Activated CD8-positive, alpha-beta T cell treated with anti-CD3 and anti-CD28 coated beads, Interleukin-2, amount 10 ng/mL, durations not matched to agents 7 days and 5 days (primary cell): Measurements from ENCODE around the gene ARHGEF6. TPM values are rescaled to one million over a fixed set of nuclear protein-coding genes. Genes with fewer than 3 reads are reported as not detected.

ENCODE experiments used
- ATAC-seq: fragments of 150-1000 bp; cut with Tn5 transposase; one replicate; pipeline ENCODE4 v1.10.0; 2021; ENCODE audit warnings: moderate library complexity
- CTCF ChIA-PET: fragments of 350-600 bp; sonication (Branson Sonifier 250); formaldehyde crosslinking; loops from one replicate; lab custom pipeline; 2021; ENCODE audit warnings: antibody characterized with exemption; lab: Charles Lee
- POLR2A ChIA-PET: fragments of 350-600 bp; sonication (Branson Sonifier 250); formaldehyde crosslinking; loops from one replicate; lab custom pipeline; 2021; ENCODE audit warnings: antibody characterized with exemption; lab: Charles Lee
- DNase-seq: peaks from one replicate; pipeline ENCODE4 v3.0.0-alpha.2; 2020
- H3K27ac Mint-ChIP-seq: one replicate; pipeline ENCODE4 v1.8.0; 2021; ENCODE audit warnings: mild to moderate bottlenecking, mixed read lengths
- H3K27me3 Mint-ChIP-seq: one replicate; pipeline ENCODE4 v1.8.0; 2021; ENCODE audit warnings: low read depth, mixed read lengths
- H3K36me3 Mint-ChIP-seq: one replicate; pipeline ENCODE4 v1.8.0; 2021; ENCODE audit warnings: low read depth, mixed read lengths
- H3K4me1 Mint-ChIP-seq: one replicate; pipeline ENCODE4 v1.8.0; 2021; ENCODE audit warnings: low read depth, mixed read lengths
- H3K4me3 Mint-ChIP-seq: one replicate; pipeline ENCODE4 v1.8.0; 2021; ENCODE audit warnings: mild to moderate bottlenecking, mixed read lengths
- H3K9me3 Mint-ChIP-seq: one replicate; pipeline ENCODE4 v1.8.0; 2022; ENCODE audit warnings: mixed read lengths; ENCODE audit not compliant: insufficient read depth
- total RNA-seq, 2 experiments: library from RNA; stranded (reverse); gene quantifications; one replicate each; pipeline ENCODE4 v1.2.3, GENCODE V29; 2021

Gene ARHGEF6
- total RNA-seq, 2 experiments from 2014 or later, result 97.8 to 99.0 TPM

GRCh38 chrX:136662104-136662503 lies 118.6 kb downstream of the ARHGEF6 start:
- H3K36me3 Mint-ChIP-seq, result peaks cover 70% of the 10 kb centered on the region
- H3K4me3 Mint-ChIP-seq, result no peak overlapping the region
- ATAC-seq (no peak), DNase-seq (peak; percentile 24)
- POLR2A ChIA-PET, result interaction anchor here (1.1 kb wide), 1 partner anchor 33 kb away, joined by 3 read pairs; no protein-coding TSS in a partner anchor
- no peaks in the 10 kb centered on the region for H3K27me3 Mint-ChIP-seq
- CTCF ChIA-PET, result no interaction called here
- peaks cover 58% of the 10 kb centered on the region for H3K4me1 Mint-ChIP-seq
- peak overlapping the region; percentile 80 for H3K27ac Mint-ChIP-seq
- H3K9me3 Mint-ChIP-seq, result no peaks in the 10 kb centered on the region

- ATAC-seq, result no peak
These were observed 119.8 kb downstream of the ARHGEF6 start for GRCh38 chrX:136660896-136661295.

GRCh38 chrX:136659174-136659573 lies 121.6 kb downstream of the ARHGEF6 start:
- DNase-seq (no peak), ATAC-seq (no peak)
- CTCF ChIA-PET, result interaction anchor here (1.0 to 1.7 kb wide), 3 partner anchors 30 to 36 kb away, joined by 3 to 4 read pairs (median 3); no protein-coding TSS in a partner anchor
- no peak overlapping the region for H3K4me3 Mint-ChIP-seq
- POLR2A ChIA-PET, result no interaction called here
- H3K27me3 Mint-ChIP-seq, result no peaks in the 10 kb centered on the region
- H3K9me3 Mint-ChIP-seq, result no peaks in the 10 kb centered on the region
- H3K4me1 Mint-ChIP-seq, result peaks cover 55% of the 10 kb centered on the region
- H3K36me3 Mint-ChIP-seq, result peaks cover 58% of the 10 kb centered on the region
- peak overlapping the region; percentile 49 for H3K27ac Mint-ChIP-seq

More at GRCh38 chrX:136660896-136661295, 119.8 kb downstream of the ARHGEF6 start:
- Mint-ChIP-seq H3K27ac (peak overlapping the region; percentile 70), H3K9me3 (no peaks in the 10 kb centered on the region), H3K4me1 (peaks cover 58% of the 10 kb centered on the region), H3K4me3 (no peak overlapping the region), H3K36me3 (peaks cover 63% of the 10 kb centered on the region), H3K27me3 (no peaks in the 10 kb centered on the region)
- ChIA-PET POLR2A (interaction anchor here (0.6 to 1.1 kb wide), 2 partner anchors 21 to 32 kb away, joined by 3 read pairs; no protein-coding TSS in a partner anchor), CTCF (no interaction called here)
- no peak for DNase-seq

GRCh38 chrX:136658151-136658550 lies 122.6 kb downstream of the ARHGEF6 start:
- peaks cover 47% of the 10 kb centered on the region for H3K4me1 Mint-ChIP-seq
- H3K27ac Mint-ChIP-seq, result peak overlapping the region; percentile 46
- ATAC-seq, result peak; percentile 27
- ChIA-PET POLR2A (interaction anchor here (0.7 kb wide), 1 partner anchor 161 kb away, joined by 3 read pairs; no protein-coding TSS in a partner anchor), CTCF (interaction anchor here (1.2 to 1.7 kb wide), 2 partner anchors 29 to 37 kb away, joined by 3 to 4 read pairs; no protein-coding TSS in a partner anchor)
- no peaks in the 10 kb centered on the region for H3K9me3 Mint-ChIP-seq
- no peaks in the 10 kb centered on the region for H3K27me3 Mint-ChIP-seq
- H3K36me3 Mint-ChIP-seq, result peaks cover 54% of the 10 kb centered on the region
- H3K4me3 Mint-ChIP-seq, result peak overlapping the region; percentile 31
- DNase-seq, result no peak

GRCh38 chrX:136656361-136656964 lies 124.3 kb downstream of the ARHGEF6 start:
- no peaks in the 10 kb centered on the region for H3K27me3 Mint-ChIP-seq
- CTCF ChIA-PET, result no interaction called here
- DNase-seq (no peak), ATAC-seq (no peak)
- POLR2A ChIA-PET, result no interaction called here
- H3K27ac Mint-ChIP-seq, result no peak overlapping the region
- H3K36me3 Mint-ChIP-seq, result peaks cover 57% of the 10 kb centered on the region
- peaks cover 33% of the 10 kb centered on the region for H3K4me1 Mint-ChIP-seq
- H3K9me3 Mint-ChIP-seq, result no peaks in the 10 kb centered on the region
- H3K4me3 Mint-ChIP-seq, result no peak overlapping the region

- H3K36me3 Mint-ChIP-seq, result peaks cover 49% of the 10 kb centered on the region
- no peaks in the 10 kb centered on the region for H3K9me3 Mint-ChIP-seq
- ChIA-PET POLR2A (no interaction called here), CTCF (no interaction called here)
- no peak for DNase-seq
- no peak overlapping the region for H3K4me3 Mint-ChIP-seq
- no peaks in the 10 kb centered on the region for H3K27me3 Mint-ChIP-seq
- H3K4me1 Mint-ChIP-seq, result peaks cover 14% of the 10 kb centered on the region
- peak overlapping the region; percentile 30 for H3K27ac Mint-ChIP-seq
- no peak for ATAC-seq
These were observed 127.7 kb downstream of the ARHGEF6 start for GRCh38 chrX:136652822-136653723.

- H3K27ac Mint-ChIP-seq, result no peak overlapping the region
- peaks cover 51% of the 10 kb centered on the region for H3K36me3 Mint-ChIP-seq
- ChIA-PET POLR2A (interaction anchor here (1.4 kb wide), 1 partner anchor 230 kb away, joined by 3 read pairs; the partner anchor contains the start of gene RBMX), CTCF (interaction anchor here (0.7 to 1.3 kb wide), 3 partner anchors 15 to 44 kb away, joined by 3 to 4 read pairs (median 3); no protein-coding TSS in a partner anchor)
- H3K27me3 Mint-ChIP-seq, result no peaks in the 10 kb centered on the region
- DNase-seq (no peak), ATAC-seq (no peak)
- H3K9me3 Mint-ChIP-seq, result peaks cover 5% of the 10 kb centered on the region
- peaks cover 25% of the 10 kb centered on the region for H3K4me1 Mint-ChIP-seq
- H3K4me3 Mint-ChIP-seq, result peak overlapping the region; percentile 12
These were observed 129.9 kb downstream of the ARHGEF6 start for GRCh38 chrX:136650811-136651210.

- no peak for DNase-seq
- CTCF ChIA-PET, result no interaction called here
These were observed 132.9 kb downstream of the ARHGEF6 start, which contains the start of gene CD40LG for GRCh38 chrX:136647677-136648360. CD40LG (plus strand) TSS chrX:136648158; CDS start chrX:136648249, 91 bp downstream.

GRCh38 chrX:136646602-136647239 lies 134.0 kb downstream of the ARHGEF6 start:
- ATAC-seq, result no peak

More at GRCh38 chrX:136647677-136648360, 132.9 kb downstream of the ARHGEF6 start, which contains the start of gene CD40LG:
- Mint-ChIP-seq H3K4me1 (peaks cover 47% of the 10 kb centered on the region), H3K27me3 (no peaks in the 10 kb centered on the region), H3K4me3 (peak within 1 kb of the TSS; percentile 46), H3K36me3 (peaks cover 44% of the 10 kb centered on the region), H3K9me3 (peaks cover 6% of the 10 kb centered on the region), H3K27ac (peak within 1 kb of the TSS; percentile 46)
- POLR2A ChIA-PET, result no interaction called here
- ATAC-seq, result no peak

GRCh38 chrX:136643243-136643642 lies 137.5 kb downstream of the ARHGEF6 start:
- DNase-seq (peak; percentile 44), ATAC-seq (peak; percentile 81)
- Mint-ChIP-seq H3K4me1 (peaks cover 84% of the 10 kb centered on the region), H3K9me3 (peaks cover 6% of the 10 kb centered on the region), H3K4me3 (peak overlapping the region; percentile 50), H3K27me3 (no peaks in the 10 kb centered on the region), H3K36me3 (peaks cover 37% of the 10 kb centered on the region), H3K27ac (peak overlapping the region; percentile 83)
- ChIA-PET POLR2A (no interaction called here), CTCF (no interaction called here)

More at GRCh38 chrX:136646602-136647239, 134.0 kb downstream of the ARHGEF6 start:
- DNase-seq, result no peak
- ChIA-PET POLR2A (interaction anchor here (0.7 kb wide), 1 partner anchor 9 kb away, joined by 3 read pairs; no protein-coding TSS in a partner anchor), CTCF (interaction anchor here (1.1 to 3.4 kb wide), 2 partner anchors 11 to 62 kb away, joined by 3 to 9 read pairs; no protein-coding TSS in a partner anchor)
- H3K4me1 Mint-ChIP-seq, result peaks cover 58% of the 10 kb centered on the region
- no peak overlapping the region for H3K4me3 Mint-ChIP-seq
- H3K36me3 Mint-ChIP-seq, result peaks cover 40% of the 10 kb centered on the region
- no peaks in the 10 kb centered on the region for H3K27me3 Mint-ChIP-seq
- peaks cover 6% of the 10 kb centered on the region for H3K9me3 Mint-ChIP-seq
- no peak overlapping the region for H3K27ac Mint-ChIP-seq
